GM18907 (cell line): Measurements from ENCODE around the gene WTIP.
"Not testable (repeated sequence)": the region's sequence is repeated elsewhere in the genome, so short reads cannot be mapped to it uniquely, and the experiment has no call there.

Experiments used
- ATAC-seq: cut with Tn5 transposase; IDR thresholded peaks from one replicate; pipeline ENCODE4 v1.9.1; 2021; ENCODE audit warnings: mild to moderate bottlenecking, moderate library complexity; ENCODE audit not compliant: unreplicated experiment

Gene WTIP

DNA sequence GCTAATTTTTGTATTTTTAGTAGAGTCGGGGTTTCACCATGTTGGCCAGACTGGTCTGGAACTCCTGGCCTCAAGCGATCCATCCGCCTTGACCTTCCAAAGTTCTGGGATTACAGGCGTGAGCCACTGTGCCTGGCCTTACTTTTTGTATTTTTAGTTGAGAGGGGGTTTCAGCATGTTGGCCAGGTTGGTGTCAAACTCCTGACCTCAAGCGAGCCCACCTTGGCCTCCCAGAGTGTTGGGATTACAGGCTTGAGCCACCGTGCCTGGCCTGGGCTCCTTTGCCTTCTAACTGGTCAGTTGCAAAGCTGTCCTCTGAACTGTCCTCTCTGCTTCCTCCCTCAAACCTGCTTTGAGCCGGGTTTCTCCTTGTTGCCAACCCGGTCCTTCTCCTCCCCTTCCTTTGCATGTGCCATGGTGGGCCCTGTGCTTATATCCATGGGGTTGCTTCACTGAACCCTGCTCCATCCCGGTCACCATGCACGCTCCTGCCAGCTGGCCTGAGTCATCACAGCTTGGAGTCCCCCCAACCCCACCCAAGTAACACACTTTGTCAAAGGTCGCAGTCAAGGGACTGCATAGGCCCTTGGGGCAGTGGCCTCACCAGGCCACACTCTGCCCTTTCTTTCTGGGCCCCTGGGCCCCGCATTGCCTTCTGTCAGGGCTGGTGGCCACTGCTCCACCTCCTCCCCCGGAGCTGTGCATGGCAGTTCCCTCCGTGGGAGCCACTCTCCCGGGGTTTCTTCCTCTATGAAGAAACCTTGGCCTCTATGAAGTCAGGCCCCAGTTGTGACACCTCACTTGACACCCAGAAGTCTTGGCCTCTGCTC lies 21.2 kb downstream of the WTIP start:
- ATAC-seq, result no peak

DNA sequence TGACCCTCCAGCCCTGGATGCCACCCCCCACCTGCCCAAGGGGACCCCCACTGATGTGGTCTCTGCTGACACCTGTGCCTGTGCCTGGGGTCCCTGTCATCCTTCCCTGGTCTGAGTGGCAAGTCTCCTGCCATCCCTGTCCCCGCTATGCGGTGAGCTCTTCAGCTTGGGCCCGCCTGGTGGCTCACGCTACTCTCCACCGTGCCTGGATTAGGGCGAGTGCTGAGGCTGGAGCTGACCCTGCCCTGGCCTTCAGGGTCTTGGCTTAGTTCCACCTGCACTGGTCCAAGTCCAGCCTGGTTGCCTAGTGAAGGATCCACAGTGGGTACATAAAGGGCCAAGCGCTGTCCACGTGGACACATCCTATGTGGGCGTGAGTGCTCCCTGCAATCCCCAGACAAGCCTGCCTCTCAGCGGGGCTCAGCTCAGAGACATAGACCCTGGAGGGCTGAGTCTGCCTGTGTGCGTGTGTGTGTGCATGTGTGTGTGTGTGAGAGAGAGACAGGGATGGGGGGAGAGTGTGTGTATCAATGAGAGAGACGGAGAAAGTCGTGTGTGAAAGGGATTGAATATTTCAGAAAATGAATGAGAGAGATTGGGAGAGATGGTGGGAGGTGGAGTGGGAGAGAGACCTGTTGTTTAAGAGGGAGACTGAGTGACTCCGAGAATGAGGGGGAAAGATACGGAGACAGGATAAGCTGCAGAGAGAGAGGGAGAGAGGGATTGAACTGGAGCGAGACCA lies 22.1 kb downstream of the WTIP start:
- ATAC-seq, result no peak

GRCh38 chr19:34504273-34504808 lies 22.8 kb downstream of the WTIP start:
- no peak for ATAC-seq

DNA sequence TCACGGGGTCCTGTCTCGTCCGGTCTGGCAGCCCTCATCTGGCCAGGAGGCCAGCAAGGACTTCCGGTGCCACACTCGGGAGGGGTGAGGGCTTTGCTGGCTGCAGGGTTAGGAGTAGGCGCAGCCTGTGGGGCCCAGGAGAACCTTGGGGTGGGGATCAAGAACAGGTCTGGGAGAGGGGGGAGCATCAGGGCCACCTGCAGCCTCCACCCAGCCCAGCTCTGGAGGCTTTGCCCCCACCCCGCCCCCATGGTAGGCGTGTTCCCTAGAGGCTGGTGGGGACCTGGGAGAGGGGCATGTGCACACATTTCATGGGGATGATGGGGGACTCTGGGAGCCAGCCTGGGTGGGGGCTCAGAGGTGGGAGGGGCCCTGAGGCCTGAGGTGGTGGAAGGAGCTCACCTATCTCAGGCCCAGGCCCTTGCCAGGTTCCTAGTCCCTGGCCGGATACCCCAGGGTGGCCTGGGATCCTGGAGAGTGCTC lies 23.3 kb downstream of the WTIP start:
- ATAC-seq, result no peak

GRCh38 chr19:34505321-34506025 lies 23.9 kb downstream of the WTIP start:
- no peak for ATAC-seq

DNA sequence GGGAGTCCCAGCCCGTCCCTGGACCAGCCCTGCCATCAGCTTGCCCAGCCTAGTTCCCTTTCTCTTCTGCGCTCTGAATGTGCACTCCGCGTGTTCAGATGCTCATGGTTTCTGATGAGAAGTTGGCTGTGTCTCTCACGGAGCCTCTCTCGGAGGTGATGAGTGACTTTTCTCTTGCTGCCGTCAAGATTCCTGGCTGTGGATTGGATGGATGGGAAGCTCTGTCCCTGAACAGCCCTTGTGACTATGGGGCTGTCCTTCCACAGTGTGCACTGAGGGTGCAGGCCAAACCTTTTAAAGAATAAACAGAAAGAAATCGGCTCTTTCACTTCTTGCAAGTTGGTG lies 24.4 kb downstream of the WTIP start:
- ATAC-seq, result no peak

- ATAC-seq, result no peak
These were observed 26.0 kb downstream of the WTIP start for GRCh38 chr19:34507414-34508067.

DNA sequence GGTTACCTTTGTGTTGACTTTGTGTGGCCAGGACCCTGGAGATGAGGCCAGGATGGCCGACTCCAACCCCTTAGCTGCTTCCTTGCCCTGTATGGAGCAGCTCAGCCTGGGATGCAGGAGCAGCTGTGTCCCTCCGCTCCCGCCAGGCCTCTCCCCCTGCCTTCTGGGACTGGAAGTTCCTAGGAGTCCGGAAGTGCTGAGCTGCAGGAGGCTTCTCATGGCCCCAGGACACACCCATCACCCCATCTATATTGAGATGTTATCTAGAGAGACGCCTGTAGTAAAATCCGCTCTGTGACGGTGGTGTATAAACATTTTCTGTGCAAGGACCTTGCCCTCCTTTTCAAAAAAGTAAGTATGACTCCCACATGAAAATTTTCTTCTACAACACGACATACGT lies 27.0 kb downstream of the WTIP start:
- ATAC-seq, result no peak

- not testable (repeated sequence) for ATAC-seq
These were observed 29.3 kb downstream of the WTIP start for GRCh38 chr19:34510904-34511303.

DNA sequence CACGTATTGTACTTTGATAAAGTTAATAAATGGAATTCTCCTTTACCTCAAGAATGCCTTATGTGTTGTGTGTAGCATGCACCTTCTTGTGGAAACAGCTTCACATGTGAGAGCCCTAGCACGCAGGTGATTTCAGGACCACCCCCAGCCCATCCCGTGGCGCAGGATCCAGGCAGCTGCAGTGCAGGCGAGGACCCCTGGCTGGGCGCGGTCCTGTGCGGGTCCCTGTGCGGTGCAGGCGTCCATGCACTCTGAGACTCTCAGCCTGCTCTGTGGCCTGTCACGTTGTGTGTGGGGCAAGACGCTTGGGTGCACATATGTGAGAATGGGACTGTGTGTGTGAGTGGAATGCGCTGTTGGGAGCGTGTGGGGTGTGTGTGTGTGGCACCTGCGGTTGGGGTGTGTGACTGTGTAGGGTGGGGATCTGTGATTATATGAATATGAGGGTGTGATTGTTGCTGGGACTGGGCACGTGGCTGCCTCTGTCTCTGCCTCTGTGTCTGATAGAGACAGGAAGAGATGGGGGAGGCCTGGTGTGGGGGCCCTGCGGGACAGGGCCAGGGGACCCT lies 30.8 kb downstream of the WTIP start:
- no peak for ATAC-seq

DNA sequence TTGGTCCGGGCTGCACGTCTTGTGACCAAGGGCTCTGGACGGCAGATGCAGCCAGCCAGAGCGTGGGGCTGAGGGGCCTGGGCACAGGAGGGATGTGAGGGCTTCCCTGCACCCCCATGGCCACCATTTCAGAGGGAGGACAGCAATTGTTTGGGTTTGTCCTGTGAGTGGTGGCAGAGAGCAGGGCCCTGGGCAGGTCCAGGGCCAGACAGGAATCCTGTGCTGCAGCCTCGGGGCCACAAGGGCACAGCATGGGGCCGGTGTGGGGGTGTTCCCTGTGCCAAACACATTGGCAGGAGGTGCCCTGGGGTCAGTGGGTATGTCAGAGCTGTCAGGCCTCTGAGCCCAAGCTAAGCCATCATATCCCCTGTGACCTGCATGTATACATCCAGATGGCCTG lies 32.2 kb downstream of the WTIP start:
- no peak for ATAC-seq

DNA sequence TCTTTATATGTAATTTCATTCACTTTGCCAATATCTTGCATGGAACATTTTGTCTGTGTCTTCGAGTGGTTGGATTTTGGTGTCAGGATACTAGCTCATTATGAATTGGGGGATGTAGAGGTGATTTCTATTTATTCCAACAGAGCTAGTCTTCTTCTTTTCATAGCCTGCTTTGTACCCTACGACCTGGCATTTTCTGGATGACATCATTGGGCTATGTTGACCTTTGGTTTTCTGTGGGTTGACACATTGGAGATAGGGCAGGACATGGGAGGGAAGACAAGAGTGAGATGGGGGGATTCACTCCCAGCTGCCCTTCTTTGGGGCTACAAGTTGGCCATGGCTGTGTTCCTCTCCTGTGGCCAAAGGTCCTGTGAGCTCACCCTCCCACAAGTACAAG lies 38.0 kb downstream of the WTIP start:
- ATAC-seq, result no peak

GRCh38 chr19:34523408-34523807 lies 41.9 kb downstream of the WTIP start:
- ATAC-seq, result no peak

GRCh38 chr19:34525001-34525400 lies 43.4 kb downstream of the WTIP start:
- no peak for ATAC-seq

DNA sequence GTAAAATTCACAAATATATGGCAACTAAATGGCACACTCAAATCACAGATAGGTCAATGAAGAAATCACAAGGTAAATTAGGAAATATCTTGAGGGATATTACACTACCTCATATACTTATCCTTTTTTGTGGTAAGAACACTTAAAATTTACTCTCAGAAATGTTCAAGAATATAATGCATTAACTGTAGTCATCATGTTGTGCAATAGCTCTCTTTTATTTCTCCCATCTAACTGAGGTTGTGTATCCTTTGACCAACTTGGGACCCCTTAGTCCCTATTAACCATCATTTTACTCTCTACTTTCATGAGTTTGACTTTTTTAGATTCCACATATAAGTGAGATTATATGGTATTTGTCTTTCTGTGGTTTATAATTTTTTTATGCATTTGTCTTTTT lies 52.6 kb downstream of the WTIP start:
- ATAC-seq, result no peak

DNA sequence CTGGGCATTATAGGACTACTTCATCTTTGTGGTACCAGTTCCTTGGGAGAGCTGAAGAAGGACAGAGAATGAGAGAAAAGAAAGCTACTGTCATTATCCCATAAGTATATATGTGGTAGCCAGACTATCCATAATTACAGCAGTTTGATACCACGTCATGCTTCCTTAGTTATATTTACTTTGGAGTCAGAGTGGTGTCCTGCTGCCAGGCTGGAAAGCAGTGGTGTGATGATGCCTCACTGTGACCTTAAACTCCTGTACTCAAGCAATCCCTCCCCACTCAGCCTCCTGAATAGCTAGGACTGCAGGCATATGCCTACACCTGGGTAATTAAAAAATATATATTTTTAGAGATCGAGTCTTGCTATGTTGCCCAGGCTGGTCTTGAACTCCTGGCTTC lies 57.8 kb downstream of the WTIP start:
- ATAC-seq, result no peak

DNA sequence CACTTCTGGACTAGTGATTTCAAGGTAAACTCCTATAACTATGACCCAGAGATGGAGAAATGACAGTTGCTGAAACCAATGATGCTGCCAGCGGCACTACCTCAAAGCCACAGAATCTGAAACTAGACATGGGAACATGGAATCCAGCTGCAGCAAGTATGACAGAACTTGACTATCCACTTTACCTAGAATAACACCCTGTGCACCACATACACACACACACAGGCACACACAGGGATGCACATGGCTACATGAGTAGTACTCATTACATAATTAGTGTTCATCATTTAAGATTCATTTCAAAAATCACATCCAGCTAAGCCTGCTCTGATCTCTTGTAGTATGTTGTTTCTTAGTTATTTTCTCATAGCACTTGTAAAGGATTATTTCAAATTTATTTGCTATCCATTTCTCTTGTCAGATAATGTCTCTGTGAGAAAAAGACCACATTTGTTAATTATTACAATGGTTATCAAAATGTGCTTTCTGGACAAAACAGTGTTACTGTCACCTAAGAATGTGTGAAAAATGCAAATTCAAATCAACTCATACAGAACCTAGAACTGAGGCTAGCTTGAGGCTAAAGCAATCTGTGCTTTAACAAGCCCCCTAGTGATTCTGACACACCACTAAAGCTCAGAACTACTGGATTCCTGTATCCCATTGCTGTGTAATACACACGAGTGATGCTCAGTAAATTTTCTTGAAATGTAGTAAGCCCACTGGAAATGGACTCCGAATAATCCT lies 59.4 kb downstream of the WTIP start:
- no peak for ATAC-seq

DNA sequence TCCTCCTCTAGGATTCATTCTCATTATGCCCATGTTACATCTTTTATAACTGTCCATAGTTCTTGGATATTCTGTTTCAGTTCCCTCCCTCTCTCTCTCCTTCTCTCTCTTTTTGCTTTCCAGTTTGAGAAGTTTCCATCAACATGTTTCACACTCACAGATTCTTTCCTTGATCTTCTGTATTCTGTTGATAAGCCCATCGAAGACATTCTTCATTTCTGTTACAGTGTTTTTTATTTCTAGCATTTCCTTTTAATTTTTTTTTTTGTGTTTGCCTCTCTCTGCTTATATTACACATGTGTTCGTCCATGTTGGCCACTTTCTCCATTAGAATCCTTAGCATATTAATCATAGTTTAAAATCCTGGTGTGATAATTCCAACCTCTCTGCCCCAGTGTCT lies 68.3 kb downstream of the WTIP start:
- no peak for ATAC-seq

GRCh38 chr19:34555447-34555846 lies 73.9 kb downstream of the WTIP start:
- ATAC-seq, result no peak

DNA sequence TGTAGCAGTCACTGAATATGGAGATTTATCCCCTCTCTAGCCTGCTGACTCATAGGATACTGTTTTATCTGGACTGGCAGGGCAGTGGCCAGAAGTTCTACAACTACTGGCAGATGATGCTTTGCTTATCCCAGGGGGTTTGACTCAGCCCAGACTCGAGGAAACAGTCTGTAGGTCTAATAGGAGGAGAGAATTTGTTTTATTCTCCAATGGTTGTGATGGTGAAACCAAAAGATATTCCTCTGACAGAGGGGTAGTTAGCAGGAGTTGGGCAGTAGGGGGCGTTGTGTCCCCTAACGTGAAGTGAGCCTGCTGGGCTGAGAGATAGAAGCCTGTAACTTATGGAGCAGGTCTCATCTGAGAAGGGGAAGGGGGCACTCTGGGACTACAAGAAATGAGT lies 74.9 kb downstream of the WTIP start:
- no peak for ATAC-seq
